CD4-positive, alpha-beta T cell treated with Interleukin-2 at 100 ng/mL for 4 hours (primary cell): ENCODE results near the gene HOOK1.
"Not testable (repeated sequence)": the region's sequence is repeated elsewhere in the genome, so short reads cannot be mapped to it uniquely, and the experiment has no call there.

Source experiments
- DNase-seq: peaks from one replicate; pipeline ENCODE4 v3.0.0-alpha.2; 2020; ENCODE audit warnings: low spot score

Gene HOOK1

GRCh38 chr1:59819566-59820438 is 5.1 kb downstream of the HOOK1 start:
- DNase-seq = no peak

- DNase-seq = no peak
These were observed 12.4 kb downstream of the HOOK1 start for GRCh38 chr1:59827055-59827643.

GRCh38 chr1:59828160-59828559 is 13.4 kb downstream of the HOOK1 start:
- no peak for DNase-seq

- no peak for DNase-seq
These were observed 16.8 kb downstream of the HOOK1 start for GRCh38 chr1:59831529-59831928.

- DNase-seq = no peak
These were observed 18.3 kb downstream of the HOOK1 start for GRCh38 chr1:59833022-59833421.

GRCh38 chr1:59833991-59834390 is 19.2 kb downstream of the HOOK1 start:
- no peak for DNase-seq

GRCh38 chr1:59837857-59838256 is 23.1 kb downstream of the HOOK1 start:
- DNase-seq = not testable (repeated sequence)

- DNase-seq = no peak
These were observed 30.3 kb downstream of the HOOK1 start for GRCh38 chr1:59845091-59845490.

GRCh38 chr1:59846209-59846894 is 31.6 kb downstream of the HOOK1 start:
- no peak for DNase-seq

GRCh38 chr1:59846895-59847282 is 32.1 kb downstream of the HOOK1 start:
- no peak for DNase-seq

- no peak for DNase-seq
These were observed 37.4 kb downstream of the HOOK1 start for GRCh38 chr1:59852117-59852516.

- DNase-seq = not testable (repeated sequence)
These were observed 40.5 kb downstream of the HOOK1 start for GRCh38 chr1:59855297-59855696.

GRCh38 chr1:59856725-59857338 is 42.1 kb downstream of the HOOK1 start:
- DNase-seq = no peak

GRCh38 chr1:59857679-59858354 is 43.1 kb downstream of the HOOK1 start:
- no peak for DNase-seq

GRCh38 chr1:59866462-59866861 is 51.7 kb downstream of the HOOK1 start:
- no peak for DNase-seq

- no peak for DNase-seq
These were observed 57.0 kb downstream of the HOOK1 start for GRCh38 chr1:59871746-59872145.

- DNase-seq = no peak
These were observed 62.4 kb downstream of the HOOK1 start for GRCh38 chr1:59877108-59877682.

GRCh38 chr1:59878370-59878769 is 63.6 kb downstream of the HOOK1 start:
- no peak for DNase-seq

GRCh38 chr1:59879574-59879973 is 64.8 kb downstream of the HOOK1 start:
- peak; percentile 28 for DNase-seq

GRCh38 chr1:59879996-59880505 is 65.3 kb downstream of the HOOK1 start:
- DNase-seq = no peak

- DNase-seq = no peak
These were observed 66.0 kb downstream of the HOOK1 start for GRCh38 chr1:59880735-59881134.
